NCI-H187 (cell line): ENCODE measurements around the gene HNRNPF.

ENCODE experiments used
- DNase-seq, 2 experiments: peaks; one replicate each; lab custom pipeline; 2025; lab: John Stamatoyannopoulos, UW

Gene HNRNPF

GRCh38 chr10:43421519-43421918 is 12.5 kb upstream of the HNRNPF start:
- DNase-seq = no peak

GRCh38 chr10:43421201-43421507 is 12.2 kb upstream of the HNRNPF start:
- no peak for DNase-seq

- peak in 1 of 2 experiments; percentile 2 for DNase-seq
Observed at GRCh38 chr10:43420369-43421200, 11.6 kb upstream of the HNRNPF start.

GRCh38 chr10:43419997-43420368 is 11.0 kb upstream of the HNRNPF start:
- DNase-seq = no peak

- no peak for DNase-seq
Observed at GRCh38 chr10:43417950-43418768, 9.2 kb upstream of the HNRNPF start.

GRCh38 chr10:43415544-43415943 is 6.6 kb upstream of the HNRNPF start:
- DNase-seq = no peak

GRCh38 chr10:43411536-43411935 is 2.5 kb upstream of the HNRNPF start:
- no peak for DNase-seq

GRCh38 chr10:43410345-43410744 is 1.4 kb upstream of the HNRNPF start:
- DNase-seq = no peak

GRCh38 chr10:43409385-43410109 is 561 bp upstream of the HNRNPF start:
- DNase-seq = no peak

- DNase-seq = no peak
Observed at GRCh38 chr10:43408331-43408709, 666 bp downstream of the HNRNPF start.

- DNase-seq = peak; percentile 36 to 37
Observed at GRCh38 chr10:43407576-43408330, 1.2 kb downstream of the HNRNPF start.

GRCh38 chr10:43407148-43407575 is 1.8 kb downstream of the HNRNPF start:
- DNase-seq = no peak

GRCh38 chr10:43404704-43405084 is 4.3 kb downstream of the HNRNPF start:
- DNase-seq = no peak

GRCh38 chr10:43403911-43404703 is 4.9 kb downstream of the HNRNPF start:
- no peak for DNase-seq

GRCh38 chr10:43402880-43403452 is 6.0 kb downstream of the HNRNPF start:
- no peak for DNase-seq

- no peak for DNase-seq
Observed at GRCh38 chr10:43402176-43402575, 6.8 kb downstream of the HNRNPF start.

GRCh38 chr10:43401627-43402026 is 7.4 kb downstream of the HNRNPF start:
- DNase-seq = no peak

- DNase-seq = no peak
Observed at GRCh38 chr10:43399320-43400310, 9.4 kb downstream of the HNRNPF start.

- DNase-seq = no peak
Observed at GRCh38 chr10:43398939-43399319, 10.1 kb downstream of the HNRNPF start.
